Testis (tissue), 3 donors: ENCODE data around the gene KCNQ1. TPM values are rescaled to one million over a fixed set of nuclear protein-coding genes. Genes with fewer than 3 reads are reported as not detected.

ENCODE experiments used
- DNase-seq: peaks from one replicate; pipeline ENCODE4 v3.0.0-alpha.2; 2019
- H3K27ac ChIP-seq, 2 donors: fragments of 200-600 bp; sonication (generic); one replicate each; pipeline ENCODE4 v1.5.1; 2019
- H3K27me3 ChIP-seq: fragments of 200-600 bp; sonication (generic); one replicate; pipeline ENCODE4 v1.5.1; 2019
- H3K36me3 ChIP-seq: fragments of 200-600 bp; sonication (generic); one replicate; pipeline ENCODE4 v1.5.1; 2017; ENCODE audit warnings: low read depth; ENCODE audit errors: missing control alignments
- H3K4me1 ChIP-seq: fragments of 200-600 bp; sonication (generic); one replicate; pipeline ENCODE4 v1.5.1; 2019
- H3K4me3 ChIP-seq, 2 donors: fragments of 200-600 bp; sonication (generic); one replicate each; pipeline ENCODE4 v1.5.1; 2017 to 2019
- H3K9me3 ChIP-seq: fragments of 200-600 bp; sonication (generic); one replicate; pipeline ENCODE4 v1.5.1; 2017
- POLR2A ChIP-seq: fragments of 450-650 bp; IDR thresholded peaks from one replicate; pipeline ENCODE4 v1.6.1; 2017; ENCODE audit warnings: antibody characterized with exemption, mild to moderate bottlenecking, moderate library complexity
- WGBS, 2 donors: methylation state at CpG; one replicate each; pipeline ENCODE4 v1.1.5; 2018; 5-methylcytosine and 5-hydroxymethylcytosine counted together
- intact Hi-C: fragments of 100-400 bp; cut with DNase I; formaldehyde crosslinking; loops from one replicate; pipeline ENCODE4 v1.15.1; 2023; ENCODE audit warnings: low total_unique reads
- polyA plus RNA-seq: library from polyadenylated mRNA; stranded (reverse); fragments of 350-450 nt; fragmentation: Illumina TruSeq; extraction: RNeasy Lipid Tissue Mini Kit (QIAGEN cat#74804); gene quantifications from one replicate; pipeline ENCODE4 v1.2.3, GENCODE V29; 2014; ENCODE audit warnings: low read depth, low replicate concordance; ENCODE audit not compliant: insufficient read depth
- total RNA-seq, 2 donors: library from RNA; depleted of rRNA; stranded (reverse); fragments of >200 nt; gene quantifications; one replicate each; pipeline ENCODE4 v1.2.3, GENCODE V29; 2016
- TF ChIP-seq, protein P1 (sequence below), 3 experiments: fragments of 450-650 bp in 2 of 3; fragments of 200-600 bp in 1 of 3; sonication (generic) in 1 of 3; IDR thresholded peaks; one replicate each; pipeline ENCODE4 v1.5.1; 2016 to 2019; ENCODE audit warnings: antibody characterized with exemption in 3 of 3, mild to moderate bottlenecking in 2 of 3, moderate library complexity in 1 of 3

The KCNQ1 gene
- total and polyA plus RNA-seq, 3 donors from 2014 or later: 6.0 to 24.2 (median 12.8) TPM

- TF ChIP-seq, protein P1, sequence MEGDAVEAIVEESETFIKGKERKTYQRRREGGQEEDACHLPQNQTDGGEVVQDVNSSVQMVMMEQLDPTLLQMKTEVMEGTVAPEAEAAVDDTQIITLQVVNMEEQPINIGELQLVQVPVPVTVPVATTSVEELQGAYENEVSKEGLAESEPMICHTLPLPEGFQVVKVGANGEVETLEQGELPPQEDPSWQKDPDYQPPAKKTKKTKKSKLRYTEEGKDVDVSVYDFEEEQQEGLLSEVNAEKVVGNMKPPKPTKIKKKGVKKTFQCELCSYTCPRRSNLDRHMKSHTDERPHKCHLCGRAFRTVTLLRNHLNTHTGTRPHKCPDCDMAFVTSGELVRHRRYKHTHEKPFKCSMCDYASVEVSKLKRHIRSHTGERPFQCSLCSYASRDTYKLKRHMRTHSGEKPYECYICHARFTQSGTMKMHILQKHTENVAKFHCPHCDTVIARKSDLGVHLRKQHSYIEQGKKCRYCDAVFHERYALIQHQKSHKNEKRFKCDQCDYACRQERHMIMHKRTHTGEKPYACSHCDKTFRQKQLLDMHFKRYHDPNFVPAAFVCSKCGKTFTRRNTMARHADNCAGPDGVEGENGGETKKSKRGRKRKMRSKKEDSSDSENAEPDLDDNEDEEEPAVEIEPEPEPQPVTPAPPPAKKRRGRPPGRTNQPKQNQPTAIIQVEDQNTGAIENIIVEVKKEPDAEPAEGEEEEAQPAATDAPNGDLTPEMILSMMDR (IDR thresholded peaks at IDR 0.05): no peak
- H3K27ac ChIP-seq: no peak overlapping the region
- H3K27me3 ChIP-seq: no peaks in the 10 kb centered on the region
- 76 to 79% methylated on average over 4 of the region's 4 CpGs for WGBS, 2 donors
- intact Hi-C loops: no loop called here
- no peak overlapping the region for H3K4me3 ChIP-seq
- peaks cover 7% of the 10 kb centered on the region for H3K4me1 ChIP-seq
- H3K9me3 ChIP-seq: no peaks in the 10 kb centered on the region
- no peaks in the 10 kb centered on the region for H3K36me3 ChIP-seq
- no peak for DNase-seq
These were observed 383.9 kb downstream of the KCNQ1 start for GRCh38 chr11:2828585-2829330.

- Histone ChIP-seq H3K4me3 (no peak overlapping the region), H3K9me3 (no peaks in the 10 kb centered on the region), H3K4me1 (peaks cover 5% of the 10 kb centered on the region), H3K27me3 (no peaks in the 10 kb centered on the region), H3K36me3 (no peaks in the 10 kb centered on the region), H3K27ac (no peak overlapping the region)
- intact Hi-C loops: no loop called here
- no peak for DNase-seq
- 81 to 86% methylated on average over 5 to 8 of the region's 8 CpGs for WGBS, 2 donors
- TF ChIP-seq POLR2A: no peak
- TF ChIP-seq, protein P1 (IDR thresholded peaks at IDR 0.05): no peak
These were observed 385.4 kb downstream of the KCNQ1 start for GRCh38 chr11:2830030-2830812.

GRCh38 chr11:2830886-2831285, 386.1 kb downstream of the KCNQ1 start:
- Histone ChIP-seq H3K4me3 (no peak overlapping the region), H3K4me1 (no peaks in the 10 kb centered on the region), H3K9me3 (no peaks in the 10 kb centered on the region), H3K27me3 (no peaks in the 10 kb centered on the region), H3K36me3 (no peaks in the 10 kb centered on the region), H3K27ac (no peak overlapping the region)
- DNase-seq: no peak
- intact Hi-C loops: no loop called here
- WGBS, 2 donors: 90 to 91% methylated on average over 4 to 8 of the region's 8 CpGs
- no peak for TF ChIP-seq POLR2A
- TF ChIP-seq, protein P1 (IDR thresholded peaks at IDR 0.05): no peak

GRCh38 chr11:2831781-2832532, 387.1 kb downstream of the KCNQ1 start:
- Histone ChIP-seq H3K27ac (no peak overlapping the region), H3K27me3 (no peaks in the 10 kb centered on the region), H3K4me1 (no peaks in the 10 kb centered on the region), H3K4me3 (no peak overlapping the region), H3K36me3 (no peaks in the 10 kb centered on the region), H3K9me3 (no peaks in the 10 kb centered on the region)
- TF ChIP-seq POLR2A: no peak
- TF ChIP-seq, protein P1 (IDR thresholded peaks at IDR 0.05): no peak
- intact Hi-C loops: no loop called here
- DNase-seq: no peak
- WGBS, 2 donors: 89 to 96% methylated on average over 3 to 14 of the region's 14 CpGs
